ENCODE measurements around the gene SPINK4. TPM values are rescaled to one million over a fixed set of nuclear protein-coding genes. Genes with fewer than 3 reads are reported as not detected.

SPINK4 gene
- not detected in 2 replicates for total RNA-seq
- long read RNA-seq, partial matches to known transcripts: 0 of 1 reads
- long read RNA-seq, other reads (novel, unspliced or antisense): 1 of 1 reads

GRCh38 chr9:33239921-33240320, at the start of gene SPINK4:
Gene SPINK4, plus strand, starts transcription at chr9:33240167. Its CDS starts 42 bp downstream, at chr9:33240209.
- no peak for TF ChIP-seq CTCF (conservative IDR thresholded peaks at IDR 0.05)
- Mint-ChIP-seq H3K4me1 (no peaks in the 10 kb centered on the region), H3K9me3 (no peaks in the 10 kb centered on the region), H3K27me3 (ENCODE audit: low read depth) (peaks cover 22% of the 10 kb centered on the region), H3K27ac (ENCODE audit: unreplicated experiment) (peak within 1 kb of the TSS; percentile 91), H3K36me3 (ENCODE audit: low read depth) (no peaks in the 10 kb centered on the region), H3K4me3 (no peak within 1 kb of the TSS)
- no peak for DNase-seq (ENCODE audit: low read depth, low spot score)

GRCh38 chr9:33192493-33193255, 47.3 kb upstream of the SPINK4 start:
- H3K4me3 Mint-ChIP-seq: no peak overlapping the region
- no peaks in the 10 kb centered on the region for H3K36me3 Mint-ChIP-seq (ENCODE audit: low read depth)
- no peaks in the 10 kb centered on the region for H3K9me3 Mint-ChIP-seq
- peaks cover 12% of the 10 kb centered on the region for H3K4me1 Mint-ChIP-seq
- TF ChIP-seq CTCF (conservative IDR thresholded peaks at IDR 0.05): no peak
- no peak for DNase-seq (ENCODE audit: low read depth, low spot score)
- no peak overlapping the region for H3K27ac Mint-ChIP-seq (ENCODE audit: unreplicated experiment)
- H3K27me3 Mint-ChIP-seq (ENCODE audit: low read depth): peaks cover 15% of the 10 kb centered on the region

GRCh38 chr9:33193818-33194217, 46.1 kb upstream of the SPINK4 start:
- Mint-ChIP-seq H3K36me3 (ENCODE audit: low read depth) (no peaks in the 10 kb centered on the region), H3K27ac (ENCODE audit: unreplicated experiment) (no peak overlapping the region), H3K9me3 (no peaks in the 10 kb centered on the region), H3K27me3 (ENCODE audit: low read depth) (peaks cover 7% of the 10 kb centered on the region), H3K4me1 (peaks cover 9% of the 10 kb centered on the region), H3K4me3 (no peak overlapping the region)
- no peak for TF ChIP-seq CTCF (conservative IDR thresholded peaks at IDR 0.05)
- no peak for DNase-seq (ENCODE audit: low read depth, low spot score)

- TF ChIP-seq CTCF (conservative IDR thresholded peaks at IDR 0.05): no peak
- H3K9me3 Mint-ChIP-seq: no peaks in the 10 kb centered on the region
- no peak overlapping the region for H3K27ac Mint-ChIP-seq (ENCODE audit: unreplicated experiment)
- H3K36me3 Mint-ChIP-seq (ENCODE audit: low read depth): no peaks in the 10 kb centered on the region
- no peak overlapping the region for H3K4me3 Mint-ChIP-seq
- H3K27me3 Mint-ChIP-seq (ENCODE audit: low read depth): peaks cover 13% of the 10 kb centered on the region
- DNase-seq (ENCODE audit: low read depth, low spot score): no peak
- H3K4me1 Mint-ChIP-seq: no peaks in the 10 kb centered on the region
These were observed 43.2 kb upstream of the SPINK4 start for GRCh38 chr9:33196736-33197135.

GRCh38 chr9:33197279-33198152, 42.5 kb upstream of the SPINK4 start:
- no peaks in the 10 kb centered on the region for H3K4me1 Mint-ChIP-seq
- no peaks in the 10 kb centered on the region for H3K9me3 Mint-ChIP-seq
- DNase-seq (ENCODE audit: low read depth, low spot score): no peak
- H3K36me3 Mint-ChIP-seq (ENCODE audit: low read depth): no peaks in the 10 kb centered on the region
- no peak overlapping the region for H3K27ac Mint-ChIP-seq (ENCODE audit: unreplicated experiment)
- no peak overlapping the region for H3K4me3 Mint-ChIP-seq
- TF ChIP-seq CTCF (conservative IDR thresholded peaks at IDR 0.05): no peak
- peaks cover 13% of the 10 kb centered on the region for H3K27me3 Mint-ChIP-seq (ENCODE audit: low read depth)

Data from neural crest cell (in vitro differentiated cells).